ENCODE results near the gene ETV4.
"Not testable (repeated sequence)": the region's sequence is repeated elsewhere in the genome, so short reads cannot be mapped to it uniquely, and the experiment has no call there.

Gene ETV4

DNA sequence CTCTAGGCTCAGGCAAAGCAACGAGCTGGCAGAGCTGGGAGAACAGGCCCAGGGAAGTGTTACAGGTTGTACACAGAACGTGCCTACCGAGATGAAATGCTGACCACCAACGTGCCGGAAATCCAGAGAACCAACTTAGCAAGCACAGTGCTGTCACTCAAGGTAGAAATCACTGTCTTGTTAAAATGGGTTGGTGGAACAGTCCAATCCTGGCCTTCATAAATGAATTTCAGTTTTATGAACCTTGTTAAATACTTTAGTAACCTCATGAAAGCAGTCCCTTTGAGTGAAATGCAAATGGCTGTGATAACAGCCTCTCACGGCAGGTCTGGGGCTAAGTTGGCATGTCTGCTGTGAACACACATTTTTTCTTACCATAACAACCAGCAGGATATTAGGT lies 29.0 kb downstream of the ETV4 start:
- no peak for DNase-seq (ENCODE audit: low read depth in 2 of 2)

DNA sequence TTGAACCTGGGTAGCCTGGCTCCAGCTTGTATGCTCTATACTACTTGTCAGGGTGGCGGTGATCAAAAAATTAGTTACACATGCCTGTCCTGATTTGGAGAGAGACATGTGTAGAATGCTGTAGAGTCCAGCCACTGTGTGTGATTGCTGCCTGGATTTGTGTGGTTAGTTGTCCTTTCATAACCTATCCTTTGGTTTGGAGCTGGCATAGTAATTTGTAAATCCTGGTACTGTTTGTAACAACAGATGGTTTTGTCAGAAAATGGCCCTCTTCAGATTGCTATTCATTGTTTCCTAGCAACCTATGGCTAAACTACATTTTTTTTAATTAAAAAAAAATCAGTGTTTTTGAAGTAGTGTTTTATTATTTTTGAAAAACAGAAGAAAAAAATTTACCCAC lies 30.5 kb downstream of the ETV4 start:
- DNase-seq (ENCODE audit: low read depth in 2 of 2), result no peak

GRCh38 chr17:43511199-43511598 lies 34.9 kb downstream of the ETV4 start:
- not testable (repeated sequence) for DNase-seq (ENCODE audit: low read depth in 2 of 2)

GRCh38 chr17:43509440-43509839 lies 36.7 kb downstream of the ETV4 start:
- DNase-seq (ENCODE audit: low read depth in 2 of 2), result not testable (repeated sequence)

DNA sequence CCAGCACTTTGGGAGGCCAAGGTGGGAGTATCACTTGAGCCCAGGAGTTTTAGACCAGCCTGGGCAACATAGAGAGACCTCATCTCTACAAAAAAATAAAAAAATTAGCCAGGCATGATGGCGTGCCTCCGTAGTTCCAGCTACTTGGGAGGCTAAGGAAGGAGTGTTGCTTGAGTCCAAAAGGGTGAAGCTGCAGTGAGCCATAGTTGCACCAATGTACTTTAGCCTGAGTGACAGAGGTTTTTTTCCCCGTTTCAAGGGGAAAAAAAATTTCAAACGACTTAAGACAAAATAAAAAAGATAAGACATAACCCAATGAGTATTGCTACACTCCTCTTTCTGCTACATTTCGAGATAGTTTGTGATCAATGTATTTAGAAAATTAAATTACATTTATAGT lies 55.5 kb downstream of the ETV4 start:
- no peak for DNase-seq (ENCODE audit: low read depth in 2 of 2)

- peak; percentile 95 to 97 for DNase-seq (ENCODE audit: low read depth in 2 of 2)
Measured at GRCh38 chr17:43483674-43484551, 62.2 kb downstream of the ETV4 start, which contains the start of gene DHX8. Gene DHX8, plus strand, starts transcription at chr17:43483975. Its CDS starts 63 bp downstream, at chr17:43484038.

DNA sequence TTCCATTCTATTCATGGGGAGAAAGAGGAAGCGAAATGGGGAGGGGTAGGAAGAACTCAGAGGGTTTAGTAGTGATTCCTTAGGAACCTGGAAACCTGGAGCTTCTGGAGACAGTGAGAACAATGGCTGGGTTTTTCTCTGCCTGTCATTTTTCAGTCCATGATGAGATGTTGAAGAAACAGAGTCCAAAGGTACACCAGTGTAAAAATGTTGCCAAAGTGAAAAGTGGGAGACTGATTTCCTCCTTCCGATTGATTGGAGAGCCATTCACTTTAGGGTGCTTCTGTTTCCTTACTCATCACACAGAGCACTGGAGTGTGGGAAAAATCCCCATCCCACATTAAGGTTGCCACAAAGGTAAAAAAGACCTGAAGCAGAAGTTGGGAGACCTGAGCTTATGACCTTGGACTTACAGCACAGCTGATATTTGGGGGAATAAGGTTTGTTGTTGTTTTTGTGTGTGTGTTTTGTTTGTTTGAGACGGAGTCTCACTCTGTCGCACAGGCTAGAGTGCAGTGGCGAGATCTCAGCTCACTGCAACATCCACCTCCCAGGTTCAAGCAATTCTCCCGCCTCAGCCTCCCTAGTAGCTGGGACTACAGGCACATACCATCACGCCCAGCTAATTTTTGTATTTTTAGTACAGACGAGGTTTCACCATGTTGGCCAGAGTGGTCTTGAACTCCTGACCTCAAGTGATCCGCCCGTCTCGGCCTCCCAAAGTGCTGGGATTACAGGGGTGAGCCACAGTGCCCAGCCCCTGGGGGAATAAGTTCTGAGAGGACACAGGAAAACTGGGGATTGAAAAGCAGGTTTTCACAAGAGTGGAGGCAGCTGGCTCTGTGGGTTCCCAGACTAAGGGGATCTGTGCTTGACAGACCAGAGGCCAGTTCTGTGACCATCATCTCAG lies 63.8 kb downstream of the ETV4 start:
- DNase-seq (ENCODE audit: low read depth in 2 of 2), result no peak

DNA sequence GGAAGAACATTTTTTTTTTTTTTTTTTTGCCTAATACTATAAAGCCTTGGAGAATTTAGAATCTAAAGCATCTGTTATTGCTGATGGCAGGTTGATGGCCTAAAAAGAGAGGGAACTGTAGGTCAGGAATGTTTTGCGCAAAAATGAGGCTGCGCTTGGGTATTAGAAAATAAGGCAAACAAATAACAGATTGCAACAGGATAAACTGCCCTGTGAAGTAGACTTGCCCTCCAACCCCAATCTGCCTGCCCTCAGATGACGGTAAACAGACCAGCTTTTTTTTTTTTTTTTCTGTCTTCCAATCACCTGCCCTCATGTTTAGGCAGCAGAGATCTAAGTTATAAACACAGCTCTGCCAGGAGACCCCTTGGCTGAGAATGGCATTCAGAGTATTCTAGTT lies 66.2 kb downstream of the ETV4 start:
- no peak for DNase-seq (ENCODE audit: low read depth in 2 of 2)

All from stimulated activated CD8-positive, alpha-beta memory T cell treated with anti-CD3 and anti-CD28 coated beads, Interleukin-7, amount 100 ng/mL, for 4 hours (primary cell).